Small intestine (tissue), 7 donors: ENCODE results near the gene SPHK1. TPM values are rescaled to one million over a fixed set of nuclear protein-coding genes. Genes with fewer than 3 reads are reported as not detected.
"Not testable (repeated sequence)": the region's sequence is repeated elsewhere in the genome, so short reads cannot be mapped to it uniquely, and the experiment has no call there.

ENCODE experiments used
- DNase-seq, 2 donors: peaks; one replicate each; pipeline versions ENCODE4 v3.0.0 to v3.0.0-alpha.2; 2013
- FAIRE-seq: peaks from 2 replicates; lab custom pipeline; 2012; peaks lifted over from hg19 to GRCh38; lab: Jason Lieb, UNC
- H3K27ac ChIP-seq, 3 donors: one replicate each; pipeline ENCODE4 v1.5.1; 2013; ENCODE audit warnings: low read length in 2 of 3, mild to moderate bottlenecking in 2 of 3, control low read depth in 1 of 3, inconsistent platforms in 1 of 3, low read depth in 1 of 3, moderate library complexity in 1 of 3
- H3K27me3 ChIP-seq, 3 donors: one replicate each; pipeline ENCODE4 v1.6.1; 2013; ENCODE audit warnings: low read length in 3 of 3, inconsistent platforms in 1 of 3; ENCODE audit not compliant: control insufficient read depth in 3 of 3, insufficient read depth in 3 of 3
- H3K36me3 ChIP-seq, 3 donors: one replicate each; pipeline ENCODE4 v1.6.1; 2013; ENCODE audit warnings: low read length in 3 of 3, inconsistent platforms in 1 of 3, low read depth in 1 of 3, mild to moderate bottlenecking in 1 of 3, moderate library complexity in 1 of 3; ENCODE audit not compliant: control insufficient read depth in 3 of 3, insufficient read depth in 2 of 3
- H3K4me1 ChIP-seq, 3 donors: one replicate each; pipeline ENCODE4 v1.6.1; 2013; ENCODE audit warnings: low read length in 2 of 3, inconsistent platforms in 1 of 3, low read depth in 1 of 3, mild to moderate bottlenecking in 1 of 3, moderate library complexity in 1 of 3; ENCODE audit not compliant: control insufficient read depth in 3 of 3, insufficient read depth in 2 of 3
- H3K4me3 ChIP-seq, 3 donors: one replicate each; pipeline ENCODE4 v1.5.1; 2013; ENCODE audit warnings: low read length in 3 of 3, control low read depth in 1 of 3, inconsistent platforms in 1 of 3, low read depth in 1 of 3, mild to moderate bottlenecking in 1 of 3, moderate library complexity in 1 of 3
- H3K9me3 ChIP-seq, 2 donors: one replicate each; pipeline ENCODE4 v1.6.1; 2013; ENCODE audit warnings: low read depth in 1 of 2, low read length in 1 of 2; ENCODE audit not compliant: control insufficient read depth in 2 of 2, insufficient read depth in 1 of 2
- WGBS, 3 donors: extraction: QIAGEN DNeasy Blood & Tissue Kit; methylation state at CpG; one replicate each; pipeline ENCODE4 v1.1.7; 2013; 5-methylcytosine and 5-hydroxymethylcytosine counted together
- polyA plus RNA-seq, 4 donors: library from polyadenylated mRNA; stranded (reverse) in 3 of 4; unstranded in 1 of 4; fragments of 200-250 nt in 3 of 4; fragments of 120-200 nt in 1 of 4; gene quantifications; one replicate each; pipeline versions ENCODE4 v1.2.1 to v1.2.3, GENCODE V29; 2013
- donor health status: healthy with polysubstance abuse.
- donor health status: control.
- donor health status: control.
- donor health status: Bipolar disorder and iron deficiency.
- donor health status: healthy.

SPHK1 gene
- polyA plus RNA-seq, 4 donors: 1.0 to 12.7 (median 11.1) TPM

- not testable (repeated sequence) for H3K9me3 ChIP-seq, H3K4me3 ChIP-seq, FAIRE-seq, H3K4me1 ChIP-seq, H3K27ac ChIP-seq, DNase-seq, H3K27me3 ChIP-seq
- WGBS, 3 donors: 95 to 96% (median 95%) methylated on average over 11 of the region's 11 CpGs
- H3K36me3 ChIP-seq: peaks cover 0 to 63% (median 4%) of the 10 kb centered on the region in 3 donors
Measured at GRCh38 chr17:76346936-76347335, 37.5 kb upstream of the SPHK1 start.

- Histone ChIP-seq H3K27me3 (no peaks in the 10 kb centered on the region), H3K27ac (no peak overlapping the region), H3K9me3 (no peaks in the 10 kb centered on the region), H3K36me3 (peaks cover 0 to 36% (median 0%) of the 10 kb centered on the region in 3 donors), H3K4me3 (no peak overlapping the region), H3K4me1 (peaks cover 0 to 3% (median 0%) of the 10 kb centered on the region in 3 donors)
- no peak for FAIRE-seq
- 96 to 98% (median 96%) methylated on average over 5 of the region's 5 CpGs for WGBS, 3 donors
- no peak for DNase-seq
Measured at GRCh38 chr17:76350463-76350862, 33.9 kb upstream of the SPHK1 start.

- Histone ChIP-seq H3K9me3 (no peaks in the 10 kb centered on the region), H3K4me1 (peaks cover 0 to 3% (median 0%) of the 10 kb centered on the region in 3 donors), H3K27ac (no peak overlapping the region), H3K4me3 (no peak overlapping the region), H3K36me3 (peaks cover 0 to 27% (median 0%) of the 10 kb centered on the region in 3 donors), H3K27me3 (no peaks in the 10 kb centered on the region)
- 68 to 80% (median 72%) methylated on average over 9 of the region's 9 CpGs for WGBS, 3 donors
- DNase-seq: no peak
- FAIRE-seq: no peak
Measured at GRCh38 chr17:76351526-76352071, 32.8 kb upstream of the SPHK1 start.

GRCh38 chr17:76353004-76353598, 31.3 kb upstream of the SPHK1 start:
- H3K27ac ChIP-seq: peak overlapping the region; percentile 80 to 99 (median 83)
- H3K36me3 ChIP-seq: peaks cover 0 to 14% (median 0%) of the 10 kb centered on the region in 3 donors
- 0 to 1% (median 1%) methylated on average over 40 to 51 of the region's 51 CpGs for WGBS, 3 donors
- no peaks in the 10 kb centered on the region for H3K27me3 ChIP-seq
- H3K4me3 ChIP-seq: peak overlapping the region; percentile 56 to 91 (median 81)
- peaks cover 0 to 3% (median 0%) of the 10 kb centered on the region in 3 donors for H3K4me1 ChIP-seq
- no peaks in the 10 kb centered on the region for H3K9me3 ChIP-seq
- FAIRE-seq (no peak), DNase-seq (peak; percentile 30 to 69)

DNA sequence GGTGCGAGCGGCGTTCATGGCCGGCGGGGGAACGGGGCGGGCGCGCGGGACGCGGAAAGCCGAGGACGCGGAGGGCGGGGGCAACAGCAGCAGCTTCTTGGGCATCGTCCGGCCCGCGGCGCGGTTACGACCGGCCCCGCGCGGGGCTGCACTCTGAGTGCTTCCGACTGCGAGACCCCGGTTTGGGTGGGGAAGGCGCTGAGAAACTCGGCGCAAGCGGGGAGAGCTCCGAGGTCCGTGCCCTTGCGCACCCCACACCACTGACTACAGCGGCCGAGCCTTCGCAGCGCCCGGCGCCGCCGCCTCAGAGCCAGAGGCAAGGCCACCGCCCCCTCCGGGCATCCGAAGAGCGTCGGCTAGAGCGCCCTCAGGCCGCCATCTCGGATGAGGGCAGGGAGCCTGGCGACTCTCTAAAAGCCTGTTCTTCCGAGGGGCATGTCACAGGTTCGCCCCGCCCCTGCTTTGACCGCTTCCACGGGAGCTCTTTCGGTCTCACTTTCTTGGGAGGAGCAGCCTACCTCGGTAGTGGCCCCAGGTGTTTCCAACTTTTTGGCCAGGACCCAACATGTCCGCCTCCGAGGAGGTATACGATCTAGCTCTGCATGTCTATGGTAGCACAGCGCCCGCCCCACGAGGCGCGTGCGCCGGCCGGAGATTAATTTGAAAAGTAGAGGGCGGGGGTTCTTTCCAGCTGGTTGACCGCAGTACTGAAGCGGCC, 30.7 kb upstream of the SPHK1 start, which contains the start of gene PRPSAP1:
PRPSAP1 (minus strand) TSS at position 318 of the 718 bp plus-strand sequence; CDS start at position 105, 213 bp downstream.
- Histone ChIP-seq H3K27me3 (no peaks in the 10 kb centered on the region), H3K9me3 (no peaks in the 10 kb centered on the region), H3K4me1 (peaks cover 0 to 3% (median 0%) of the 10 kb centered on the region in 3 donors), H3K4me3 (peak within 1 kb of the TSS; percentile 56 to 91 (median 81)), H3K27ac (peak within 1 kb of the TSS; percentile 80 to 99 (median 83)), H3K36me3 (peaks cover 0 to 12% (median 0%) of the 10 kb centered on the region in 3 donors)
- FAIRE-seq: no peak
- 0 to 1% (median 1%) methylated on average over 62 to 75 of the region's 75 CpGs for WGBS, 3 donors
- peak; percentile 90 to 98 for DNase-seq

DNA sequence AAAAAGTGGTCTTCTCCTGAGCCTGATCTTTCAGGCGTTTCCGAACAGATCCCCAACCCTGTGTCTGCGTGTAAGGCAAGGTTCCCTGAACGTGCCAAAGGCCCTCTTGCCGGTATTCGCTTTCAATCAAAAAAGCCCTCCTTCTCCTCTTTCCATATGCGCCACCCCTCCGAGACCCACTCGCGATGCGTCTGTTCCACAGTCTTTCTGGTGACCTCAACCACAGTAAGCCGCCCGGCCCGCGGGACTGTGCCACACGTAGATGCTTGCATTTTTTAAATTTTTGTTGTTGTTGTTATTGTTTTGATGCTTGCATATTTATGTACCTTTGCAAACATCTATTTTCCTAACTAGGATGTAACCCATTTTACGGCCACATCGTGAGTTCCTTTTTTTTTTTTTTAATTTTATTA, 30.1 kb upstream of the SPHK1 start:
- H3K36me3 ChIP-seq: peaks cover 0 to 8% (median 0%) of the 10 kb centered on the region in 3 donors
- peak overlapping the region in 1 of 3 donors; percentile 99 for H3K27ac ChIP-seq
- no peaks in the 10 kb centered on the region for H3K27me3 ChIP-seq
- peaks cover 0 to 3% (median 0%) of the 10 kb centered on the region in 3 donors for H3K4me1 ChIP-seq
- WGBS, 3 donors: 1 to 2% (median 2%) methylated on average over 18 of the region's 18 CpGs
- H3K9me3 ChIP-seq: no peaks in the 10 kb centered on the region
- FAIRE-seq: no peak
- DNase-seq: no peak
- peak overlapping the region; percentile 56 to 91 (median 81) for H3K4me3 ChIP-seq

- 63 to 71% (median 67%) methylated on average over 13 of the region's 13 CpGs for WGBS, 3 donors
- Histone ChIP-seq H3K4me1 (peaks cover 0 to 3% (median 0%) of the 10 kb centered on the region in 3 donors), H3K4me3 (no peak overlapping the region), H3K9me3 (no peaks in the 10 kb centered on the region), H3K27ac (no peak overlapping the region), H3K36me3 (peaks cover 0 to 6% (median 0%) of the 10 kb centered on the region in 3 donors), H3K27me3 (no peaks in the 10 kb centered on the region)
- DNase-seq (no peak), FAIRE-seq (no peak)
Measured at GRCh38 chr17:76354747-76355310, 29.6 kb upstream of the SPHK1 start.
